Lung (tissue), 12 donors: ENCODE results near the gene ITGA1. TPM values are rescaled to one million over a fixed set of nuclear protein-coding genes. Genes with fewer than 3 reads are reported as not detected.

Source experiments
- ATAC-seq: fragments of 200-7000 bp; cut with Tn5 transposase; one replicate; pipeline ENCODE4 v1.9.1; 2020; ENCODE audit warnings: moderate number of reproducible peaks; ENCODE audit not compliant: insufficient read depth, low FRiP score
- DNase-seq, 3 donors: peaks; one replicate each; pipeline ENCODE4 v3.0.0-alpha.2; 2013 to 2017
- H3K27ac ChIP-seq, 2 donors: one replicate each; pipeline ENCODE4 v1.5.1; 2013; ENCODE audit warnings: mild to moderate bottlenecking in 2 of 2, moderate library complexity in 2 of 2, control low read depth in 1 of 2, inconsistent platforms in 1 of 2, low read depth in 1 of 2, low read length in 1 of 2
- H3K27me3 ChIP-seq, 3 donors: one replicate each; pipeline ENCODE4 v1.5.1; 2013; ENCODE audit warnings: low read length in 2 of 3; ENCODE audit not compliant: control insufficient read depth in 3 of 3, insufficient read depth in 3 of 3
- H3K36me3 ChIP-seq, 4 donors: one replicate each; pipeline ENCODE4 v1.5.1; 2013; ENCODE audit warnings: low read length in 4 of 4, mild to moderate bottlenecking in 1 of 4, moderate library complexity in 1 of 4; ENCODE audit not compliant: control insufficient read depth in 4 of 4, insufficient read depth in 4 of 4
- H3K4me1 ChIP-seq, 5 donors: one replicate each; pipeline ENCODE4 v1.5.1; 2013; ENCODE audit warnings: low read length in 5 of 5, mild to moderate bottlenecking in 2 of 5, moderate library complexity in 1 of 5; ENCODE audit not compliant: control insufficient read depth in 5 of 5, insufficient read depth in 5 of 5
- H3K4me3 ChIP-seq: one replicate; pipeline ENCODE4 v1.5.1; 2013; ENCODE audit warnings: mild to moderate bottlenecking, control low read depth, moderate library complexity
- H3K9ac ChIP-seq, 2 donors: one replicate each; pipeline ENCODE4 v1.5.1; 2013; ENCODE audit warnings: low read length in 2 of 2, control low read depth in 1 of 2; ENCODE audit not compliant: insufficient read depth in 1 of 2
- H3K9me3 ChIP-seq, 4 donors: one replicate each; pipeline ENCODE4 v1.5.1; 2013; ENCODE audit warnings: low read length in 3 of 4, mild to moderate bottlenecking in 1 of 4, moderate library complexity in 1 of 4; ENCODE audit not compliant: control insufficient read depth in 4 of 4, insufficient read depth in 3 of 4
- WGBS, 2 donors: extraction: QIAGEN DNeasy Blood & Tissue Kit; methylation state at CpG; one replicate each; pipeline ENCODE4 v1.1.7; 2013; 5-methylcytosine and 5-hydroxymethylcytosine counted together
- polyA plus RNA-seq, 2 donors: library from polyadenylated mRNA; stranded (reverse); fragments of 200-250 nt; gene quantifications; one replicate each; pipeline ENCODE4 v1.2.1, GENCODE V29; 2013
- total RNA-seq, 2 donors: library from RNA; depleted of rRNA in 1 of 2; stranded (reverse); fragments of >200 nt in 1 of 2; gene quantifications; one replicate each; pipeline ENCODE4 v1.2.1, GENCODE V29; 2014 to 2021
- TF ChIP-seq, protein P1 (sequence below): IDR thresholded peaks from 2 replicates; pipeline ENCODE4 v1.5.1; 2012; ENCODE audit warnings: mild to moderate bottlenecking; ENCODE audit errors: control extremely low read depth, extremely low read depth
- donor health status: control.
- donor health status: control.
- donor health status: Bipolar disorder and iron deficiency.
- donor health status: healthy.
- donor health status: DM: yes; HTN: yes; CAD: no.

The ITGA1 gene
- total and polyA plus RNA-seq, 4 donors: 8.8 to 119 (median 47.6) TPM

DNA sequence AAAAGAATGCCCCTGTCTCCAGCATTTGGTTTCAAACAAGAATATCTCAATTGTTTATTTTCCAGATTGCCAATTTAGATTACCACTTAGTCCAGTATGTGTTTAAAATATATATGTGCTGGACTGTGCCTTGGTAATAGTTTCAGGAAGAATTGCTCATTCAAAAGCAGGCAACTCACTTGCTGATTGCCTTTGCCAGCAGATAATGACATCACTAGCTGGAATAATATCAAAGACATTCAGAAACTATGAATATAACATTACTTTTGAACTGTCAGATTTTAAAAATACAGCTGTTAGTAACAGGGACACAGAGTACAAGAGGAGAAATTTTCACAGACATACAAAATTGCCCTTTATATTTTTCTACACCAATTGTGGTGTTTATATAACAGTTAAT lies 105.4 kb downstream of the ITGA1 start:
- no peak overlapping the region for H3K9ac ChIP-seq
- H3K9me3 ChIP-seq: no peaks in the 10 kb centered on the region
- no peak overlapping the region for H3K4me3 ChIP-seq
- TF ChIP-seq, protein P1, sequence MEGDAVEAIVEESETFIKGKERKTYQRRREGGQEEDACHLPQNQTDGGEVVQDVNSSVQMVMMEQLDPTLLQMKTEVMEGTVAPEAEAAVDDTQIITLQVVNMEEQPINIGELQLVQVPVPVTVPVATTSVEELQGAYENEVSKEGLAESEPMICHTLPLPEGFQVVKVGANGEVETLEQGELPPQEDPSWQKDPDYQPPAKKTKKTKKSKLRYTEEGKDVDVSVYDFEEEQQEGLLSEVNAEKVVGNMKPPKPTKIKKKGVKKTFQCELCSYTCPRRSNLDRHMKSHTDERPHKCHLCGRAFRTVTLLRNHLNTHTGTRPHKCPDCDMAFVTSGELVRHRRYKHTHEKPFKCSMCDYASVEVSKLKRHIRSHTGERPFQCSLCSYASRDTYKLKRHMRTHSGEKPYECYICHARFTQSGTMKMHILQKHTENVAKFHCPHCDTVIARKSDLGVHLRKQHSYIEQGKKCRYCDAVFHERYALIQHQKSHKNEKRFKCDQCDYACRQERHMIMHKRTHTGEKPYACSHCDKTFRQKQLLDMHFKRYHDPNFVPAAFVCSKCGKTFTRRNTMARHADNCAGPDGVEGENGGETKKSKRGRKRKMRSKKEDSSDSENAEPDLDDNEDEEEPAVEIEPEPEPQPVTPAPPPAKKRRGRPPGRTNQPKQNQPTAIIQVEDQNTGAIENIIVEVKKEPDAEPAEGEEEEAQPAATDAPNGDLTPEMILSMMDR: no peak
- no peaks in the 10 kb centered on the region for H3K27me3 ChIP-seq
- peaks cover 4 to 9% (median 6%) of the 10 kb centered on the region in 4 donors for H3K36me3 ChIP-seq
- DNase-seq: peak; percentile 27 to 98 (median 97)
- peak; percentile 32 for ATAC-seq
- peaks cover 3 to 49% (median 17%) of the 10 kb centered on the region in 5 donors for H3K4me1 ChIP-seq
- no peak overlapping the region for H3K27ac ChIP-seq

DNA sequence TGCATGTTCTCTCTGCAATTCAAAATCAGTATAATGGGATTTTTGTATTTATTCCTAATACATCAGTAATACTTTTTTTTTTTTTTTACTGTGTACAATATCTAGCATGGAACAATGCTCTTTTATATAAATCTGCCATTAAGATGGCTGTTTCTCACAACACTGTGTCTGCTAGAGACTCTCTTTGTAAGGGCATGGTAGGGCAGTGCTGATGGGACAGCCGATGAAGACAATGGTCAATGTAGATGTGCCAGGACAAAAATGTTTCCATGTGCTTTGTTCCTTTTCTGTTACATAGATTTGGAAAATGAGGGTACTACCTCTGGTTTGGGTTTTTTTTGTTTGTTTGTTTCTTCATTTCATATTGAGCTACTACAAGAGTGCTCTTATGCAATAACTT lies 106.1 kb downstream of the ITGA1 start:
- TF ChIP-seq, protein P1: no peak
- Histone ChIP-seq H3K4me3 (no peak overlapping the region), H3K4me1 (peaks cover 3 to 49% (median 17%) of the 10 kb centered on the region in 5 donors), H3K27me3 (no peaks in the 10 kb centered on the region), H3K9ac (no peak overlapping the region), H3K9me3 (no peaks in the 10 kb centered on the region), H3K36me3 (peaks cover 1 to 10% (median 4%) of the 10 kb centered on the region in 4 donors), H3K27ac (no peak overlapping the region)
- no peak for ATAC-seq
- DNase-seq: no peak
- 94 to 97% methylated on average over 1 of the region's 1 CpG for WGBS, 2 donors

DNA sequence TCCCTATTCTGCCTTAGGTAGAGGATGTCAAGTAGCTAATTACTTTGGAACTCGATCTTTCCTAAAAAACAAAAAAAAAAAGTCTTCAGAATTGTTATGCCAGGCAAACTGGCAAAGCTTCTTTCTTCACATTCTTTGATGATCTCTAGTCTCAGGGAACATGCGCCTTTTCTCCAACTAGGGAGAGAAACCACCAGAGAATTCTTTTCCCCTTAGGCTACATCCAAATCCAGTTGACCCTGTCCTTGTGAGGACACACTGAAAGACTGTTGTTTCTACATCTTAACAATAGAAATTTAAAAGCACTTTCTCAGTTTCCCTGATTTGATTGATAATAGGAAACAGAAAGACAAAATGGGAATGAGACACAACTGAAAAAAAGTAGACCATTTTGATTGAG lies 106.7 kb downstream of the ITGA1 start:
- Histone ChIP-seq H3K36me3 (peaks cover 1 to 9% (median 4%) of the 10 kb centered on the region in 4 donors), H3K4me1 (peaks cover 3 to 49% (median 17%) of the 10 kb centered on the region in 5 donors), H3K4me3 (no peak overlapping the region), H3K27ac (no peak overlapping the region), H3K9ac (no peak overlapping the region), H3K9me3 (no peaks in the 10 kb centered on the region), H3K27me3 (no peaks in the 10 kb centered on the region)
- WGBS, 2 donors: 81 to 94% methylated on average over 2 of the region's 2 CpGs
- no peak for ATAC-seq
- DNase-seq: no peak
- TF ChIP-seq, protein P1: no peak

DNA sequence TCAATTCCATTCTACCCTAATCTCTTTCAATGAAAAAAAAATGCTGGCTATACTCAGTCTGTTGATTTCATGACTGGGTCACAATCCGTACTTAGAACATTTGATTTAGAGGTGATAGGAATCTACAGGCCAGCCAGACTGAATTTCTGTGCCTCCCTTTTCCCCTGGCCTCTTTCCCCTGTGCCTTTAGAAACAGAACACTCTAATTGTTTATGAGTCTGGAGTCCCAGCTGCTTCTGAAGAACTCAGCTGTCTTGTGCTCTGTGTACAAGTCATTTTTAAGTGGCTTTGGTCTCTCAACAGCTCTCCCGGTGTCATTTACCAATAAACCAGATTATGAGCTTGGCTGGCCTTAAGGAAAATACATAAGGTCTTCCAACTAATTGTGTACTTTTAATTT lies 107.4 kb downstream of the ITGA1 start:
- TF ChIP-seq, protein P1: no peak
- H3K4me1 ChIP-seq: peaks cover 3 to 49% (median 17%) of the 10 kb centered on the region in 5 donors
- WGBS, 2 donors: 64 to 74% methylated on average over 2 of the region's 2 CpGs
- DNase-seq (peak; percentile 67 to 94 (median 94)), ATAC-seq (no peak)
- peak overlapping the region in 1 of 2 donors; percentile 21 for H3K27ac ChIP-seq
- no peaks in the 10 kb centered on the region for H3K9me3 ChIP-seq
- no peaks in the 10 kb centered on the region for H3K27me3 ChIP-seq
- no peak overlapping the region for H3K4me3 ChIP-seq
- no peak overlapping the region for H3K9ac ChIP-seq
- peaks cover 1 to 9% (median 4%) of the 10 kb centered on the region in 4 donors for H3K36me3 ChIP-seq
